Medulla oblongata (tissue), 1 donor: ENCODE measurements around the gene PRR5.
A peak's percentile ranks its signal among the peaks of the same experiment; 100 is the strongest.
"Not testable (repeated sequence)": the region's sequence is repeated elsewhere in the genome, so short reads cannot be mapped to it uniquely, and the experiment has no call there.

Experiments
- DNase-seq: peaks from one replicate; pipeline ENCODE4 v3.0.0-alpha.2; 2015; ENCODE audit errors: extremely low spot score

PRR5 gene

GRCh38 chr22:44734801-44735517 lies 33.0 kb downstream of the PRR5 start:
- no peak for DNase-seq

GRCh38 chr22:44735518-44736428 lies 33.8 kb downstream of the PRR5 start:
- DNase-seq, result peak; percentile 48

- no peak for DNase-seq
These were observed 34.8 kb downstream of the PRR5 start for GRCh38 chr22:44736581-44737405.

GRCh38 chr22:44737406-44738346 lies 35.7 kb downstream of the PRR5 start:
- no peak for DNase-seq

GRCh38 chr22:44738347-44738715 lies 36.3 kb downstream of the PRR5 start:
- DNase-seq, result no peak

- DNase-seq, result no peak
These were observed 37.0 kb downstream of the PRR5 start for GRCh38 chr22:44739024-44739423.

- not testable (repeated sequence) for DNase-seq
These were observed 37.7 kb downstream of the PRR5 start for GRCh38 chr22:44739666-44740065.

GRCh38 chr22:44740307-44740706 lies 38.3 kb downstream of the PRR5 start:
- no peak for DNase-seq

- DNase-seq, result no peak
These were observed 39.9 kb downstream of the PRR5 start for GRCh38 chr22:44741929-44742328.

GRCh38 chr22:44743247-44743646 lies 41.2 kb downstream of the PRR5 start:
- DNase-seq, result no peak

GRCh38 chr22:44743804-44744211 lies 41.8 kb downstream of the PRR5 start:
- no peak for DNase-seq

GRCh38 chr22:44745853-44746789 lies 44.1 kb downstream of the PRR5 start:
- no peak for DNase-seq

GRCh38 chr22:44747784-44748127 lies 45.8 kb downstream of the PRR5 start:
- not testable (repeated sequence) for DNase-seq

- DNase-seq, result no peak
These were observed 46.5 kb downstream of the PRR5 start for GRCh38 chr22:44748524-44748923.

GRCh38 chr22:44750481-44750880 lies 48.5 kb downstream of the PRR5 start:
- no peak for DNase-seq

GRCh38 chr22:44752285-44753188 lies 50.5 kb downstream of the PRR5 start, which contains the start of gene ARHGAP8:
Gene ARHGAP8, plus strand, starts transcription at chr22:44752575. Its CDS starts 33,953 bp downstream, at chr22:44786528.
- DNase-seq, result no peak

GRCh38 chr22:44753189-44754042 lies 51.4 kb downstream of the PRR5 start:
- DNase-seq, result peak; percentile 27

- no peak for DNase-seq
These were observed 53.0 kb downstream of the PRR5 start for GRCh38 chr22:44754998-44755397.
